Ramos (cell line): ENCODE results near the gene DTD1.

Experiments used
- in situ Hi-C: fragments of 300-500 bp; cut with MboI; formaldehyde crosslinking; loops from one replicate; pipeline ENCODE4 v1.14.3; 2022; ENCODE audit warnings: low sequenced_read_pairs; ENCODE audit not compliant: unreplicated experiment

DTD1 gene

GRCh38 chr20:18613553-18613952, 25.7 kb downstream of the DTD1 start:
- in situ Hi-C loops = no loop called here

DNA sequence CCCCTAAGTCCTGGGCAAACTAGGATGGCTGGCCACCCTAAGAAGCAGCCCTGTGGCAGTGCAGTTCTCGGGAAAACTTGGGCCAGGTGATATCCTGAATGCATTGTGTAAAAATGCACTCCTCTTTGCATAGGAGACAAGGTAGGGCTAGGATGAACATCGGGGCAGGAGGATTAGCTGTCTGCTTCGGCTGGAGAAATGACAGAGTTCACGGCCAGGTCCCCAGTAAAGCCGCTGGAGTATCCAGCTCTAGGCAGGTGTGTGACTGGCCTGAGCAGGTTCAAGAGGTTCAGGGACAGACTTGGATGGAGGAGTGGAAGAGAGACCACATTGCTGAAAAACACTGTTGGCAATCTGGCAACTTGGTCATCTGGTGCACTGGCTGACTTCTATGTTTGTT, 26.4 kb downstream of the DTD1 start:
- in situ Hi-C loops = no loop called here

GRCh38 chr20:18615020-18615650, 27.3 kb downstream of the DTD1 start:
- in situ Hi-C loops = no loop called here

GRCh38 chr20:18621004-18621403, 33.1 kb downstream of the DTD1 start:
- in situ Hi-C loops = no loop called here

- in situ Hi-C loops = no loop called here
These were observed 35.5 kb downstream of the DTD1 start for GRCh38 chr20:18623156-18623910.

DNA sequence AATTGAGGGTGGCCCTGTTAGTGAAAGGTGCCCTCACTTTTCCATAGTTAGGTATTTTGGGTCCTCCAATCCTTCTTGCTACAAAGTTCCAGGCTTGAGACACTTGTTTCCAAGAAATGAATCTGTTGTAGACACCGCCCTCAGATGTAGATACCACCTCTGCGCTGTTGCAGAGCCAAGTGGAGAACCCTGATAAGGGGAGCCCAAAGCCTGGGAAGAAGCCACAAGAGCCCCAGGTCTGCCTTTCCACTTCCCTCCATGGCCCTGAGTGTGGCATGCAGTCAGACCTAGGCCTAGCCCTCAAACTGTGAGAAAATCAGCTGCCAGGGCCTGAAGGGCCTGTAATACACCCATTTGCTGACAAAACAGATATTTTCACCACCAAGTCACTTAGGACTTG, 37.1 kb downstream of the DTD1 start:
- in situ Hi-C loops = loop anchor here (25.0 kb wide), 1 partner anchor 412 kb away; no protein-coding TSS in a partner anchor

- in situ Hi-C loops = loop anchor here (25.0 kb wide), 1 partner anchor 411 kb away; no protein-coding TSS in a partner anchor
These were observed 38.2 kb downstream of the DTD1 start for GRCh38 chr20:18625907-18626655.

DNA sequence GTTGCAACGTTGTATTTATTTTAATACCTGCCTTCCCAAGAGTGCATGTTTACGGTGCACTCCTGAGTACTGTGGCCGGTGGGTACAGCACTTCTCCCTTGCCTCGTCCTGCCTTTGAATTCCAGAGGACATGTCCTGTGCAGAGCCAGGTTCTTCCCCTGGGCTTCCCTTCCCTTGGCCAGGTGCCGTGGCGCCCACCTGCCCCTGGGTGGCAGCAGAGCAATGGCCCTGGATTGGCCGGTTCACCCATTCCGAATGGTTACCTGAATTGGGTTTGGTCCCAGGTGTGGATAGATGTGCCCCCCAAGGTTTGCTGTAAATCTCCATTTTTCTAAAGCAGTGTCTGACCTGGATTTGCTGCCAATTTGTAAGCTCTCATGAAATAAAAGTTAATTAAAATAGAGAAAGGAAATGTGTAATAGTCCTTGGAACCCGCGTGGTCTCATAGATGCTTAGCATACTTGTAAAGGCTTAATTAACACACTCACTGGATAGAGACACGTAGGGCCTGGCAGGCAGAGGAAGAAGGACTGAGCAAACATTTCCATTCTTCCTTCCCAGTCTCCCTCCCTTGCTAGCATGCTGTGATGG, 40.6 kb downstream of the DTD1 start:
- in situ Hi-C loops = loop anchor here (25.0 kb wide), 1 partner anchor 409 kb away; no protein-coding TSS in a partner anchor

- in situ Hi-C loops = loop anchor here (25.0 kb wide), 1 partner anchor 405 kb away; no protein-coding TSS in a partner anchor
These were observed 44.4 kb downstream of the DTD1 start for GRCh38 chr20:18632196-18632789.

- in situ Hi-C loops = loop anchor here (25.0 kb wide), 1 partner anchor 404 kb away; no protein-coding TSS in a partner anchor
These were observed 45.6 kb downstream of the DTD1 start for GRCh38 chr20:18633411-18633810.

GRCh38 chr20:18634501-18634900, 46.6 kb downstream of the DTD1 start:
- in situ Hi-C loops = loop anchor here (25.0 kb wide), 1 partner anchor 403 kb away; no protein-coding TSS in a partner anchor

DNA sequence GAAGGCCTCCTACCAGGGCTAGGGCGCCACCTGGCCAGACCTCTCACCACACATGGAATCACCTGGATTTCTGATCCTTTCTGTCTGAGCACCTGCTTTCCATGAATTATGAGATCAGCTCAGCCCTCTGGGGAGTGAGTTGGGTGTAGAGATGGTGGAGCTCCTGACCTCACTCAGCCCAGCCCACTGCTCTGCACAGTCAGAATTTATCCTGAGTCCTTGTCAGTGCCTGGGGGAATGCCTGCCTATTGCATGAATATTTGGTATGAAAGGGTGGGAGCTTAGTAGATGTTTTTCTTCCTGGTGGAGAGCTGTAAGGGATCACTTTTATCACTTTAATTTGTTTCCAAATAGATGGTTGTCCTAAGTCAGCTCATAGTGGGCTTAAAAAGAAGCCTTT, 47.5 kb downstream of the DTD1 start:
- in situ Hi-C loops = loop anchor here (25.0 kb wide), 1 partner anchor 402 kb away; no protein-coding TSS in a partner anchor

- in situ Hi-C loops = loop anchor here (25.0 kb wide), 1 partner anchor 400 kb away; no protein-coding TSS in a partner anchor
These were observed 49.4 kb downstream of the DTD1 start for GRCh38 chr20:18637224-18637623.

- in situ Hi-C loops = loop anchor here (25.0 kb wide), 1 partner anchor 399 kb away; no protein-coding TSS in a partner anchor
These were observed 50.9 kb downstream of the DTD1 start for GRCh38 chr20:18638768-18639167.

- in situ Hi-C loops = loop anchor here (25.0 kb wide), 1 partner anchor 398 kb away; no protein-coding TSS in a partner anchor
These were observed 51.7 kb downstream of the DTD1 start for GRCh38 chr20:18639501-18639979.

DNA sequence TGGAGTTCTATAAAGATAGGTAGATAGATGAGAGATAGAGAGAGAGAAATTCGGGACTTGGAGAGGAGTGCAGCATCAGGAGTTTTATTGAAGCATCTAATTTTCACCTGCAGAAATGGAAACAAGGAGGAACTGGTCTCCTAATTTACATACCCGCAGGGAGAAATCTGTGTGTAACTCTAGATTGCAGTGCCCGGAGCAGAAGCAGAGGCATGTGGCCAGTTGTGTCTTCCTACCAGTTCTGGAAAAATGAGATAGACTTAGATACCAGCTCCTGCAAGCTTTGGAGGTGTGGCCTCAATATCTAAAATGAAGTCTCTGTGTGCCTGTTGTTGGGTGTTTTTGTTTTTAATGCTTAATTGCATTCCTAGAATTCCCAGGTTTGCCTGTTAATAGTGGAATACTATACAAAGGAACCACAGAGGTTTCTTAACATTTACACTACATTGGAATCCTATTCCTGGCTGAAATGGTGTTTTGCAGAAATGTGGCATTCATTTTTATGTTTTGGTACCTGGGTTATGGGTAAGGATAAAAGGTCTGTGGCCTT, 57.4 kb downstream of the DTD1 start:
- in situ Hi-C loops = loop anchor here (25.0 kb wide), 1 partner anchor 392 kb away; no protein-coding TSS in a partner anchor

- in situ Hi-C loops = loop anchor here (25.0 kb wide), 1 partner anchor 391 kb away; no protein-coding TSS in a partner anchor
These were observed 58.0 kb downstream of the DTD1 start for GRCh38 chr20:18645851-18646250.

GRCh38 chr20:18647777-18648176, 59.9 kb downstream of the DTD1 start:
- in situ Hi-C loops = loop anchor here (25.0 kb wide), 1 partner anchor 390 kb away; no protein-coding TSS in a partner anchor

DNA sequence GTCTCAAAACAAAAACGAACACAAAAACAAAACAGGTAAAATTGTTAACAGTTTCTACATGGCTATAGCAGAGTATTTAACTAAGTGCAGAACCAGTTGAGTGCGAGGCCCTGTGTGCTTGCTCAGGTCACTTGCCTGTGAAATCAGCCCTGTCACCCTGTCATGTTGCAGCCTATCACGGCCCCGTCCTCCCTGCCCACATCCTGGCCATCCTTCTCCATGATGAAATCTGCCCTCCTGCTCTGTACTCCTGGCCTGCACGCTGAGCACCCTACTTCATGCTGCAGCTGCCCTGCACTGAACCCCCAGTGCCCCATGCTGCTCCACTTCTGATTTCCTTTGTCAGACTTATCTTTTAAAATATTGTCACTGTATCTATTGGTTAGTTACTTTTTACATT, 62.4 kb downstream of the DTD1 start:
- in situ Hi-C loops = no loop called here
